Stimulated activated CD8-positive, alpha-beta memory T cell treated with anti-CD3 and anti-CD28 coated beads, Interleukin-15, amount 100 ng/mL, for 4 hours (primary cell): ENCODE data around the gene EVL.
A peak's percentile ranks its signal among the peaks of the same experiment; 100 is the strongest.
"Not testable (repeated sequence)": the region's sequence is repeated elsewhere in the genome, so short reads cannot be mapped to it uniquely, and the experiment has no call there.

ENCODE experiments used
- DNase-seq, 2 donors: peaks; one replicate each; pipeline ENCODE4 v3.0.0-alpha.2; 2020; ENCODE audit warnings: low read depth in 2 of 2

The EVL gene, protein sequence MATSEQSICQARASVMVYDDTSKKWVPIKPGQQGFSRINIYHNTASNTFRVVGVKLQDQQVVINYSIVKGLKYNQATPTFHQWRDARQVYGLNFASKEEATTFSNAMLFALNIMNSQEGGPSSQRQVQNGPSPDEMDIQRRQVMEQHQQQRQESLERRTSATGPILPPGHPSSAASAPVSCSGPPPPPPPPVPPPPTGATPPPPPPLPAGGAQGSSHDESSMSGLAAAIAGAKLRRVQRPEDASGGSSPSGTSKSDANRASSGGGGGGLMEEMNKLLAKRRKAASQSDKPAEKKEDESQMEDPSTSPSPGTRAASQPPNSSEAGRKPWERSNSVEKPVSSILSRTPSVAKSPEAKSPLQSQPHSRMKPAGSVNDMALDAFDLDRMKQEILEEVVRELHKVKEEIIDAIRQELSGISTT

DNA sequence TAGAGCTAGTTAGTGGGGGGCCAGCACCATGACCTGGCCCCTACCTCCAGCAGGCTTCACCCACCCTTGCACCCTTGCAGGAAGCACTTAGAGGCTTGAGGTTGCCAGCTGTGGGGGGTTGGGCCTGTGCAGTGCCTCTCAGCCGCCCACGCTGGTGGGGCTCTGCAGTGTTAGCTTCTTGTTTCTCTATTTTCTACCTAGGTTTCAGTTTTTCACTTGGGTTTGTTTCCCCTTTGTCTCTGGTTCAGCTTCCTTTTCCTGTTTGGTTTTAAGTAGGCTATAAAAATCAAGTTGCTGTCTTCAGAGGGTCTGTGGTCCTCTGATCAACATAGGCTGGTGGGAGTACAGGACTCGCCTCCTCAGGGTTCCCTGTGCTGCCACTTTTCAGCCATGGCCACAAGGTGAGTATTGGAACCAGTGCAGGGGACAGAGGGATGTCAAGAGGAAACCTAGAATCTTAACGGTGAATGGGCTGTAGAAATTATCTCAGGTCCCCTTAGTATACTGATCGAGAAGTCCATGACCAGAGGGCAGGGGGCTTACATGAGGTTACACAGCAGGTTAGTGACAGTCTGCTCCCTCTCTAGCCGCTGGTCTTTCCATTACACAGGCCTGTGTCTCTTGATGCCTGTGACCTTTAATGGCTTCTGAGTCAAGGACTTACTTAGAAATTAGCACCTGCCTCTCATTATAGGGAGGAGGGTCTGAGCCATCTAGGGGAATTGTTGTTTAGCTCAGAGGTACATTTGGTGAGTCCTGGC, at the start of gene EVL:
EVL (plus strand) TSS at position 312 of the 761 bp plus-strand sequence; CDS start at position 391, 79 bp downstream.
- peak; percentile 73 to 80 for DNase-seq

DNA sequence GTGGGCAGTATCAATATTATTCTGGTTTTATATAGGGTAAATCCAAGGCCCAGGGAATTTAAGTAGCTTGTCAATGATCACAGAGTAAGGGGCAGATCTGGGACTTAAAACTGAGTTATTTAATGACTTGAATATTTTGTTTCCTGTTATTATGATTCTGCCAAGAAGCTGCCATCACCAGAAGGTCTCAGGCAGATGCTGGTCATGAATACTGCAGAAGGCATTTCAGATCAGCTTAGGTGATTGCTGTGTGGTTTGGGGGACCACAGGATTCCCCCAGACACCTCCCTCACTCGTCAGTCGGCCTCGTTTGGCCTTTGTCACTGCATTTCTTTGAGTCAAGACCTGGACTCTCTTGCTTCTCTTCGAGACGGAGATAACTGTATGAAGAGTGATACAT, 47.7 kb upstream of the EVL start:
- DNase-seq: no peak

DNA sequence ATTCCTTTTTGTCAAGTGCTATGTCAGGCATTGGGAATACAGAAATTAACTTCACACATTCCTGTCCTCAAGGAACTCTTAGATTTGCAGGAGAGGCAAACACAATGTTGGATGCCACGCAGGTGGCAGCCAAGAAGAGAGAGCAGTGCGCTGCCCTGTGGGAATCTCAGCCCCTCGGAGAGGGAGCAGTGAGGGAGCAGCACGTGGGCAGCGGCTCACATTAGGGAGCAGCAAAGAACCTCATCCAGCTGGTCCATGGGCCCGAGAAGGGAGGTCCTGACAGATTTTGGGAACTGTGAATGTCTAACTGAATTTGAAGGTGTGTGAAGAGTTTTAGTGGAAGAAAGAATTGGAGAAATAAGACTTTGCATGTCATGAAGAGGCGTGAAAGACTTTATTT, 47.2 kb upstream of the EVL start:
- DNase-seq: no peak

DNA sequence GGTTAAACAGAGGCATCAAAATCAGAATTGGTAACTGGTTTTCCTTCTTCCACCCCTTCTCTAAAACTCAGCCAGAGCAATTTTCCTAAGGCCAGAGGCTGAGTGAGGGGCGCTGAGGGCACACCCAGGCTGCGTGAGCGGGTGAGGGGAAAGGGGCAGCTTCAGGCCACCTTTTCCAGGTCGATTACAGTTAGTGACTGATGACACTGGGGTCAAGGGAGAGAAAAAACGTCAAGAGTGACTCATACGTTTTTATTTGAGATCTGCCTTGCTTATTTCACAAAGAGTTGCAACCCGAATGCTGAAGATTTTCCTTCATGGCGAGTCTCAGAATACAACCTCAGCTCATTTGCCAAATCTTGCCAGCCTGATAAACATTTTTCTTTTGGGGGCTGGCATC, 46.7 kb upstream of the EVL start:
- DNase-seq: no peak

DNA sequence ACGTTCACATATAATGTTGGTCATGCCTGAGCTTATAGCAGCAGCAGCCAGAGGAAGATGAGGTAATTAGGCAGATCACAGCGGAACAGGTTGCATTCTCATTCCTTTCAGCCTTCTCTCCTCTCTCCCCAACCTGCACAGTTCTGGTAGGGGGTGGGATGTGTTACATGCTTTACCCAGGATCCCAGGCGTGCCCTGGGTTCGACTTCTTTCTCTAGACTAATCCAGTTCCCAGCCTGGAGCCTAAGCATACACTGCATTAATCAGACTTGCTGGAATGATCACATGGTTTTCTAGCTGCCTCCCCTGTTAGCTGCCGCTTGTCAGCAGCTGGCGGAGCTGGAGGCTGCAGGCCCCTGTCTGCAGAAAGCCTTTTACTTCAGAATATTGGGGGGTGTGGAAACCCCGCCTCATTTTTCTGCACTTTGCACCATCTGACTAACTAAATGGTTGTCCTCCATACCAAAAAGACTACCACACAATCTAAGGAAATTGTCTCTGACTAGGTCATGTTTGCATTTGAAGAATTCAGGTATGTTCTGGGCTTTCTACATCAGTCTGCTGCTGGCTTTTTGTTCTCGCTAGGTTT, 46.0 kb upstream of the EVL start:
- no peak for DNase-seq

DNA sequence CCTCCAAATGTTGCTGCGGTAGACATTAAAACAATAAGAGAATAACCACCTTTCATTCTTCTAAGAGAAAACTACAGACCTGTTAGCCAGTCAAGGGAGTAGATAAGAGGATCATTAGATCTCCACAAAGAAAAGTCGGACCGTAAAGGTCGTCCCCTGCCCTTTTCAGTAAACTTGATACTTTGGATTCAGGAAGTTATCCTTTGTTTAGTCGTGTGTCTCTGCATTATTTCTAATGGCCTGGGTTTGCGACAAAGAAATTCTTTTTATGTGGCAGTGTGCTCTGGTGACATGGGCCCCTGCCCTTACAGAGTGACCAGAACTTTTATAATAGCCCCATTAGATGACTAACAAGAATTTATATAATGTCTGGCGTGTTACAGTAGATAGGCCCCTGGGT, 44.6 kb upstream of the EVL start:
- DNase-seq: no peak

DNA sequence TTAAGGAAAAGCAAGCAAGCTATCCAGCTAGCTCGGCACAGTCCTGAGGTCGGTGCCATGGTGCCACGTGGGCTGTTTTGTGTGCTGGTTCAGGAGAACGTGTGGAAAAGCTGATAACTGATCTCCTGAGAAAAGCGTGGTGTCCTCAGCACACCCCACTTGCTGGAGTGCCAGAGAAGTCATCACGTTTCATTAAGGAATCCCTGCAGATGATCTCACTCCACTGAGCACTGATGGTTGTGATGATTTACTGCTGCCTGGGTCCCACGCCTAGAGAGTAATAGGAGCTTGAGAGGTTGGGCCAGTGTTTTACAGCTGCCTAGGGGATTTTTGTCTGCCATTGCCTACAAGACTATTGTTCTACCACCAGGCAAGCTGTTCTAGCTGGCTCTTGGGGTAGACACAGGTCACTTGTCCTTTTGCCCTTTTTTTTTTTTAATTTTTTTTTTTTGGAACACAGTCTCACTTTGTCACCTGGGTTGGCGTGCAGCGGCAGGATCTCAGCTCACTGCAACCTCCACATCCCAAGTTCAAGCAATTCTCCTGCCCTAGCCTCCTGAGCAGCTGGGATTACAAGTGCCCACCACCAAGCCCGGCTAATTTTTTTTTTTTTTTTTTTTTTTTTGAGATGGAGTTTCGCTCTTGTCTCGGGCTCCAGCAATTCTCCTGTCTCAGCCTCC, 42.3 kb upstream of the EVL start:
- no peak for DNase-seq

DNA sequence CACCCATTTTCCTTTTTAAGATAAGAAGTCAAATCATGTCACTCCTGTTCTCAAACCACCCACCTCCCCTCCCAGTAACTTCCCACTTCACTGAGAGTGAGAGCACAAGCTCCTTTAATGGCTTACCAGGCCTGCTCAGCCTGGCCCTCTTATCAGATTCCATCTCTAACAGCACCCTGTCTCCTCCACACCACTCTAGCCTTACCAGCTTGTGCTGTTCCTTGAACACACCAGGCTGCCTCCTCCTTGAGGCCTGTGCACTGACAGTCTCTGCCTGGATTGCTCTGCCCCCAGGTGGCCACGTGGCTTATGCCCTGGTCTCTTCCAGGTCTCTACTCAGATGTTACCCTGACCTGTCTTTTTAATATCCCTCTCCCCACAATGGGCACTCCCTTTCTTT, 40.1 kb upstream of the EVL start:
- no peak for DNase-seq

DNA sequence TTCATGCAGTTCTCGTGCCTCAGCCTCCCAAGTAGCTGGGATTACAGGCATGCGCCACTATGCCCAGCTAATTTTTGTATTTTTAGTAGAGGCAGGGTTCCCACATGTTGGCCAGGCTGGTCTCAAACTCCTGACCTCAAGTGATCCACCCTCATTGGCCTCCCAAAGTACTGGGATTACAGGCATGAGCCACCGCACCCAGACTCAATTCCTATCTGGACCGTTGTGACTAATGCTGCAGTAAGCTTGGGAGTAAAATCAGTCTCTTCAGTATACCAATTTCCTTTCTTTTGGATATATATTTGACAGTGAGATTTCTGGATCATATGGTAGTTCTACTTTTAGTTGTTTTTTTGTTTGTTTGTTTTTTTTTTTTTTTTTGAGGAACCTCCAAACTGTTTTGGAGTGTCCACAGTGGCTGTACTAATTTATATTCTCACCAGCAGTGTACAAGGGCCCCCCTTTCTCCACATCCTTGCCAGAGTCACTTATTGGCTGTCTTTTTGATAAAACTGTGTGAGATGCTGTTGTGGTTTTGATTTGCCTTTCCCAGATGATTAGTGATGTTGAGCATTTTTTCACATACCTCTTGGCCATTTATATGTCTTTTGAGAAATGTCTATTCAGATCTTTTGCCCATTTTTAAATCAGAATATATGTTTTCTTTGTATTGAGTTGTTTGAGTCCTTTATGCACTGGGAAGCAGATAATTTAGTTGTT, 37.3 kb upstream of the EVL start:
- DNase-seq: no peak

DNA sequence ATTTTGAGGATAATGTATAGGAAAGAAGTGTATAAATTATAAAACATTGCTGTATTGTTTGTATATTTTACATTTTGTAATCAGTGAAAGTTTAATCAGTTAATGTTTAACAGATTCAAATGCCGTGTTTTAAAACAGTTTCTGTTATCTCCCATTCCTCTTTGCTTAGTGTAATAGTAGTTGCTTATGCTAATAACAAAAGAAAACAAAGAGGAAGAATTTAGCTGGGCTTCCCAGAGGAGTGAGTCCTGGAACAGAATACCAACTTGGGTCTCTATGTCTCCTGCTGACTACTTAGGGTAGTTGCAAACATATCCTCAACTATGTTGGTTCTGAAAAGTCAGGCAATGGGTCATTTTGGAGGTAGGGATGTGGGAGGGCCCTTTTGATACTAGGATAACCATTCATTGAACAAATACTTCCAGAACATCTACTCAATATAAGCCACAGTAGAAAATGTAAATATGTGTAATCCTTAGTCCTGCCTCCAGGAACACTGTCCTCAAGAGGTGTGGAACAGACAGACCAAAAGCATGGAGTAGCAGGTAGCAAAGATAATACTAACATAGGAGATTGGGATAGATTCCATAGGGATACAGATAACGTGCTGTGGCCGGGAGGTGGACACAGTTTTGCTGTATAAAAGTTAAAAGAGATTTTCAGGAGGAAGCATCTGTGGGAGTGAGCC, 36.1 kb upstream of the EVL start:
- DNase-seq: no peak

DNA sequence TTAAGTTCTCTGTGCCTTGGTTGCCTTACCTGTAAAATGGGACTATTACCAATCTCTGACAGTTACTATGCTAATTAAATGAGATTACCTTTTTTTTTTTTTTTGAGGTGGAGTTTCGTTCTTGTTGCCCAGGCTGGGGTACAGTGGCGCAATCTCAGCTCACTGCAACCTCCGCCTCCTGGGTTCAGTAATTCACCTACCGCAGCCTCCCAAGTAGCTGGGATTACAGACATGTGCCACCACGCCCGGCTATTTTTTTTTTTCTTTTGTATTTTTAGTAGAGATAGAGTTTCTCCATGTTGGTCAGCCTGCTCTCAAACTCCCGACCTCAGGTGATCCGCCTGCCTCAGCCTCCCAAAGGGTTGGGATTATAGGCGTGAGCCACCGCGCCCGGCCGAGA, 35.2 kb upstream of the EVL start:
- DNase-seq: not testable (repeated sequence)

DNA sequence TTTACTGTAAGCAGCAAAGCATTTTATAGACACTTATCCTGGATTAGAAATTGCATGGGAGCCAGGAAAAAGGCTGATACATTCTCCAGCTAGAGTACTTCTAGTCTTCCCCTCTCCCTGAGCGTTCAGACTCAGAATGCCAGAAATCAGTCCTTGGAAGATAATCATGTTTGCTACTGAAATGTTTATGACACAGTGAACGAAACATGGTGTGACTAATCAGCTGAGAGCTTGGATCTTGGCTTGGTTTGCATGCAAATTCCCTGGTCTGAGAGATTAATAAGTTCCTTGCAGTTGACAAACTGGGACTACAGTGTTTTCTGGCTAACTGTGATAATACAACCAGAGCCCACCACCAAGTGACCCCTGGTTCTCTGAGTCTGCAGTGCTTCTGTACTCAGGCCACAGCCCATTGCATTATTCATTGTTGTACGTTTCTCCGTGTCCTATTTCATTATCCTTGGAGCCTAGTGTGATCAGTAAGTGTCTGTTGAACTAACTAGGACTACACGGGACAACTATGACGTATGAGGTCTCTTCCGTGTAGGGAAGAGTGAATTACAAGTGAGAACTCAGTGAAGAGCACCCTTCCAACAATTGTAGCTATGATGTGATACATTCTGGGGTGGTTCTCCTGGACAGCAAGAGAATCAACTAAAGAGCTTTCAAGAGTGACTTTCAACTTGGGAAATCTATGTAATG, 34.6 kb upstream of the EVL start:
- no peak for DNase-seq

DNA sequence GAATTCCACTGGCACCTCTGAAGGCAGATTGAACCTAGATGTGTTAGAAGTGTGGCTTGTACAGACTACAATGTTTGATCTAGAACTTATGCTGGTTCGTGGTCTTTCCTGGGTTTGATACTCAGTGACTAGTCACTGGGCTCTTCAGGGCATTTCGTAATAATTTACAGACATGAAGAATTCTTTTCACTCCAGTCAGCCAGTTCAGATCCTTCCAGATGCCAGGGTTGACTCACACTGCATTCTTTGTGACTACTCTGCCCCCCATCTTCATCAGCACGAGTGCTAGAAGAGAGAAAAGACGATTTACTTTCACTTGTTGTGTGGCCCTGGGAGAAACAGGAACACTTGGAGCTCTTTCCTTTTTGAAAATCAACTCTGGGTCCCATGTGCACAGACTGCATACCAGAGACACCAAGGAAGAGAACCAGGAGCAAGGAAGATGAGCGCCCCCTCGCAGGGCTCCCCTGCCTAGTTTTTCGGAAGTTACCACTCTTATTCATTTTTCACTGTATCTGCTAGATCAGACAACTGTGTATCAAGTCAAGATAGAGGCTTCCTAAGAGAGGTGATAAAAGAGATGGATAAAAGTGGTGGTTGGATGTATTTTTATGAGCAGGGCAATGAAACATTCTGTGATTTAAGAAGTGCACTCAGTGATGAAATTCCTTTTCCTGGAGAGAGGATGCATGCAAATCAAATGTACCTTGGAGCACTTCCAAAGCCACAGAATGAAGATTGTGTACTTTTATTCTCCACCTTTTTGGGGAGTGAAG, 33.5 kb upstream of the EVL start:
- DNase-seq: no peak

DNA sequence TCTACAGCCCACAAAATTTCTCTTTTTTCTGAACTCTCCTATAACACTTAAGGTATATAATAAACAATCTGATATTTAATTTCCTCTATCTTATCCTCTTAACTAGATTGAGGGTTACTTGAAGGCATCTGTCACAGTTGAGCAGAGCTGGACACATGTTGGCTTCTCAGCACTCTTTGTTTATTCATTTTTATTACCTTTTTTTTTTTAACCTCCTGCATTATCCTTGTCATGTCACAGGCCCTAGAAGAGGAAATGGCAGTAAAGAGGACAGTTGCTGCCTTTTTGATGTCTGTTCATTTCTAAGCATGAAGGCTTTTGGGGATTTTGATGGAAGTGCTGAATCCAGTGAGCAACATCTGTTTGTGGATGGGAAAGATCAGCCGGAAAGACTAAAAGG, 32.5 kb upstream of the EVL start:
- no peak for DNase-seq

DNA sequence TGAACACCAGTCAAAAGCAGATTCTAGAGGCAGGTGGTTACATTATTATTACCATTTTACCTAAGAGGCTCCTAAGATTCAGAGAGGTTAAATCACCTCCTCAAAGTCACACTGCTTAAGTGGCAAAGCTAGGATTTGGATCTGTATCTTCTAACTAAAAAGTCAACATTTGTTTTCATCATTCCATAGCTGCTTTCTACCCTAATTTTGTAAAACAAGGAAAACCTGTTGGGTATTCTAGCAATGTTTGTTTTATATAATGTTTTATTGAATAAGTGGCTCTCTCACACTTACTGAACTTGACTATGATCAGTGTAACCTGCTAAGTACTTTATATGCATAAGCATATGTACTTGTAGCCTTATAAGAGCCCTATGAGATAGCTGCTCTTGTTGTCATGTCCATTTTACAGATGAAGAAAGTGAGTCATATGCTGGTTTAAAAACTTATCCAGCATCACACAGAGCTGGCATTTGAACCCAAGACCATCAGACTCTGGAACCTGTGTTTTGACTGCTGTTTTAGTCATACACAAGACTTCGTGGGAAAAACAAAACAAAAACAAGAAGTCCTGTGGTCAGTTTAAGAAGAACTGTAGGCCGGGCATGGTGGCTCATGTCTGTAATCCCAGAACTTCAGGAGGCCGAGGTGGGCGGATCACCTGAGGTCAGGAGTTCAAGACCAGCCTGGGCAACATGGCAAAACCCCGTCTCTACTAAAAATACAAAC, 31.7 kb upstream of the EVL start:
- no peak for DNase-seq

DNA sequence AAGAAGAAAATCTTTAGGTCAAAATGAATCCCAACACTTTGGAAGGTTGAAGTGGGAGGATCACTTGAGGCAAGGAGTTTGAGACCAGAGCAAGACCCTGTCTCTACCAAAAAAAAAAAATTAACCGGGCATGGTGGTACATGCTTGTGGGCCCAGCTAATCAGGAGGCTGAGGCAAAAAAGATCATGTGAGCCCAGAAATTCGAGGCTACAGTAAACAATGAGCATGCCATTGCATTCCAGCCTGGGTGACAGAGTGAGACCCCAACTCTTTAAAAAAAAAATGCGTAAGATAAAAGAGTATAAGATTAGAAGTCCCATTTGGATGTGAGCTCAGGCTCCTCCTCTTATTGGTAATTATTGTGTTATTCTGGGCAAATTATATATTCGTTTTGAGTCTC, 30.8 kb upstream of the EVL start:
- DNase-seq: no peak

DNA sequence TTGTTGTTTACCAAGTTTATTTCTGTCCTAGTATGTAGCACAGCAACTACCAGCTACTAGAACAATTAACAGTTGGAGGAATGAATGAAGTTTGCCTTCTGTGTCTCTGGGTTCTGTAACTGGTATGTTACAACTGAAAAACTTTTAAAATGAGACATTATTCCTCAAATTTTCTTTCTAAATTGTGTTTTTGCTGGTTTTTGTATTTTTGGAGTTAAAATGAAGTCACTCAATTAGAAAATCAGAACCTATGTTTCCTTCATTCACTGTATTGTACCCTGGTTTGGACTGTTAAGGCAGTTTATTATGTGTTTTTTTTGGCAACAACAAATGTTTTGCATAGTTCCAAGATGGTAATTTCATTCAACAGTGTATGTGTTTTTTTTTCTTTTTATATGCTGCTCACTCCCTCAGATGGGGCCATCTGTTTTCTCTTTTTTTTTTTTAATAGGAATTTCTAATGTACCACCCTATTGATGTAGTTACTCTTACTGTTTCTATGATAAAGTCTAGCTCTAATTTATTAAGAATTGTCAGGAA, 30.2 kb upstream of the EVL start:
- DNase-seq: no peak

DNA sequence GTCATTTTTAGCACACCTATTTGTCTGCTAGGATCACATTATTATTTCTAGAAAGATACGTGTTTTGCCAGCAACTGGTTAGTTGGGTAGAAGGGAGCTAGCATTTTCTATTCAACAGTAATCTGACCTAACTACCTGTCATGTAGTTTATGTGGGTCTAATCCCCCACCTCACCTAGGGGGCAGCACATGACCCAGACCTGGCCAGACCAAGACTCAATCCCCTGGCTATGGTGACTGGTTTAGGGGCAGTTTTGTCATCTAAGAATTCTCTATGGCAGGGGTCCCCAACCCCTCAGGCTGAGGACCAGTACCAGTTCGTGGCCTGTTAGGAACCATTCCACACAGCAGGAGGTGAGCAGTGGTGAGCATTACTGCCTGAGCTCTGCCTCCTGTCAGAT, 29.5 kb upstream of the EVL start:
- no peak for DNase-seq

DNA sequence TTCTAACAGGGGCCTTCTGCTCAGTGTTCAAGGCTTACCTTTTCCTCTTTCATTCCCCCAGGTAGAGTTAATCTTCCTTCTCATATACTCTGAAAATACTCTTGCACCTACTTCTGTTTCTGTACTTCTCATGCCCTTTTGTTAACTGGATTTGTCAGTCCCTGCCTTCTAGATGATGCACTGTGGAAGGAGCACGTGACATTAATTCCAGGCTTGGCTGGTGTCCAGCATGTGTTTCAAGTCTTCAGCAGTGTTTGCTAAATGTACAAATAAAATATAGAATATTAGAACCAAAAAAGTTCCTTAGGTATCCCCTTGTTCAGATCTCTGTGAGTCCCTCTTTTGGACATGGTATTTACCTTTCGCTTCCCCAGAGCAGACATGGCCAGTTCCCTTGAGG, 27.9 kb upstream of the EVL start:
- no peak for DNase-seq
